IPS-18c (cell line): ENCODE measurements around the gene PARP3.
A peak's percentile ranks its signal among the peaks of the same experiment; 100 is the strongest.

Experiments used
- H3K4me3 ChIP-seq: 2 replicates; pipeline ENCODE4 v1.7.0; 2013; ENCODE audit warnings: low read depth, mild to moderate bottlenecking, low read length, moderate library complexity; ENCODE audit not compliant: insufficient read depth
- H3K9me3 ChIP-seq: one replicate; pipeline ENCODE4 v1.6.1; 2013; ENCODE audit warnings: mild to moderate bottlenecking, low read length, moderate library complexity; ENCODE audit not compliant: control insufficient read depth, insufficient read depth

PARP3 gene

DNA sequence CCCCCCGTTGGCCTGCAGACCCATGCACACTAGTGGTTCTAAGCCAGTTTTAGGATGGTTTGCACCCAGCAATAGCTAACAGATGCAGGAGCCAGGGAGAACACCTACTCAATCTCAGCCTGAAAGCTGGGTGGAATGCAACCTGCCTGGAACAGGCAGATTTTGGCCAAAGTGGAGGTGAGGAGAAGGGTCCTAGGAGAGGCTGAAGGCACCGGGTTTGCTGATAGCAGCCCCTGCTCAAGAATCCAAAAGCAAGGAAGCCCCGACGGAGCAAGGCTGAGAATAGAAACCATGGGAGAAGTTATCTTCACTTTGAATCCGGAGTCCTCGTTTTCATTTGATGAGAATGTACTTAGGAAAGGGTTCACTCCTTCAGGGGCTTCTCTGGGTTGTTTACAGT lies 10.4 kb upstream of the PARP3 start:
- H3K9me3 ChIP-seq = no peaks in the 10 kb centered on the region
- H3K4me3 ChIP-seq = no peak overlapping the region

DNA sequence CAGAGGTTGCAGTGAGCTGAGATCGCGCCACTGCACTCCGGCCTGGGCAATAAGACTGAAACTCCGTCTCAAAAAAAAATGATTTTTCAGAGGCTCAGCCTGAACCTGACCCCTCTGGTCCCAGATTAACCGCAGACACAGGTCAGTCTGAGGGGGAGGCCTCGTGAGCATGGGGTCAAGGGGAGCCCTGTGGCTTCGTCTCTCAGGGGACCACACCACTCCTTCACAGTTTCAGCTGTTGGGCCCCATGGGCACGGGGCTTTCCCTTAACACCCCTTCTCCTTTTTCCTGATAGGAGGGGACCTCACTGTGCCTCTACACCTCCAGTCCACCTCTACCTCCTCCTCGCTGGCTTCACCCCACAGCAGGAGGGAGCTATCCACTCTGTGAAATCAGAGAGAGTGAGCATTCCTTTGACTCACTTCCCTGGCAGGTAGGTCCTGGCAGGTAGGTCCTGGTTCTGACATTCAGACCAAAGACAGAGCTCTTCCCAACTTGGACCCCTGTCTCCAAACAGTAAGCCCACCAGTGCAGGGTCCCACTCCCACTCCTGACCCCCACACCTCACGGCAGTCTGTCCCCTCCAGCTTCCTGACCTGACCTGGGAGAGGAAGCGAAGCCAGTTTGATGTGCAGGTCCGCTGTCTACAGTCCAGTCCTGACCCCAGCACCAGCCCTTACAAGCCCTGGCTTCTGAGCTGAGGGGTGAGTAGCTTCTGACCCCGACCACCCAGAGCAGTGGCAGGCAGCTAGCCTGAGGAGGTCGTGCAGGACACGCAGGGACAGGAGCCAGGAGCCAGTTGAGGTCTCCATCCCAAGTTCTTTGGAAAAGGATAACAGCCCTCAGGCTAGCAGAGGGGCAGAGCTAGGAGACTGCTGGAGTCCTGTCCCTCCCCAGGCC lies 9.4 kb upstream of the PARP3 start:
- Histone ChIP-seq H3K4me3 (no peak overlapping the region), H3K9me3 (no peaks in the 10 kb centered on the region)

DNA sequence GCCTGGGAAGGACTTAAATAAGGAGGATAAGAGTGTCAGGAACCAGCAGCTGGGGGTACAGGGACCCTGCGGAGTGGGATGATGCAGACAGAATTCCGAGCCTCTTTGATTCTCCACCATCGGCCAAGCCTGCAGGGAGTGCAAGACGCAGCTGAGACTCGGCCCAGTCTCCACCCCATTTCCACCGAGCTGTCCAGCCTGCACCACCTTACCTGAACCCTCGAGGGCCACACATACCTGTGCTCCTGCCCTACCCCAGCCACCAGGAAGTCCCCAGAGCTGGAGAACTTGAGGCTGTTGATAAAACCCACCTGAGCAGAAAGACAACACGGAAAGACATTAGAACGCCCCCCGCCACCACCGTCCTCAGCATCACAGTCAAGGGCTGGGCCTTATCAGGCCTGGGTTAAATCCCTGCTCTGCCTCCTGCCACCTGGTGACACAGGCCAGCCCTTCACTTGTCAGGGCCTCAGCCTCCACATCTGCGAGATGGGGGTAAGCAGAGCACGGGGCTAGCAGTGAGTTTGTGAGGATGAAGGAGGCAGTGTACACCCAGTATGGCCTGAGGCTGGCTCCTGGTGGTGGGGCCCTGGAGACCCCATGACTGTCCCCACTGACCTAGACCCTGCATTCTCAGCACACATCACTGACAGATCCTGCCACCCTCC lies 8.6 kb upstream of the PARP3 start:
- H3K9me3 ChIP-seq = no peaks in the 10 kb centered on the region
- H3K4me3 ChIP-seq = no peak overlapping the region

DNA sequence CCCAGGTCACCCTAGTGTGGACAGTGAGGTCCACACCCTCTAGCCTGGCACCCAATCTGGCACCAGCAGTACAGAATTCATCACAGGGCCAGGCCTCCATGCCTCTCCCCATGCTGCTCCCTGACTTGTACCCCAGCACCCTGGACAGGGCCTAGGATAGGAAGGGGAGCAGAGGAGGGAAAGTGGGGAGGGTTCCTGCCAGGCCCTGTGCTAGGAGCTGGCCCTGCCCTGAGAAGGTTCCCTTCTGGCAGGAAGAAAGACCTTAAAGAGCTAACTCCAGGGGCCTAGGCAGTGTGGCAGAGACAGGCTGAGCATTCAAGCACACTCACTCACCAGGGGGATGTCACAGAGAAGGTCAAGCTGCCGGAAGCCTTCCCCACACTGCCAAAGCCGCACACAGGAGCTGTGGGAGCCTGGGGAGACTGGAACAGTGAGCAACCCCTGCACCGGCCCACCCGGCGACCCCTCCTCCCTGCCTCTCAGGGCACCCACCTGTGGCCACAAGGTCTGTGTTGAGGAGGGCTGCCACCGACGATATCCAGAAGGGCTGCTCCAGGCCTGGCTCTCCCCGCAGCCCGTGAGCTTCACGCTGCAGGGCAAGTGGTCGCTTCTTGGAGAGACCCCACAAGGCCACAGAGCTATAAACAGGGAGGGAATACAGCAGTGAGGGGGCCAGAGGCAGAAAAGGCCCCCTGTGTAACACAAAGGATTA lies 7.9 kb upstream of the PARP3 start:
- no peaks in the 10 kb centered on the region for H3K9me3 ChIP-seq

DNA sequence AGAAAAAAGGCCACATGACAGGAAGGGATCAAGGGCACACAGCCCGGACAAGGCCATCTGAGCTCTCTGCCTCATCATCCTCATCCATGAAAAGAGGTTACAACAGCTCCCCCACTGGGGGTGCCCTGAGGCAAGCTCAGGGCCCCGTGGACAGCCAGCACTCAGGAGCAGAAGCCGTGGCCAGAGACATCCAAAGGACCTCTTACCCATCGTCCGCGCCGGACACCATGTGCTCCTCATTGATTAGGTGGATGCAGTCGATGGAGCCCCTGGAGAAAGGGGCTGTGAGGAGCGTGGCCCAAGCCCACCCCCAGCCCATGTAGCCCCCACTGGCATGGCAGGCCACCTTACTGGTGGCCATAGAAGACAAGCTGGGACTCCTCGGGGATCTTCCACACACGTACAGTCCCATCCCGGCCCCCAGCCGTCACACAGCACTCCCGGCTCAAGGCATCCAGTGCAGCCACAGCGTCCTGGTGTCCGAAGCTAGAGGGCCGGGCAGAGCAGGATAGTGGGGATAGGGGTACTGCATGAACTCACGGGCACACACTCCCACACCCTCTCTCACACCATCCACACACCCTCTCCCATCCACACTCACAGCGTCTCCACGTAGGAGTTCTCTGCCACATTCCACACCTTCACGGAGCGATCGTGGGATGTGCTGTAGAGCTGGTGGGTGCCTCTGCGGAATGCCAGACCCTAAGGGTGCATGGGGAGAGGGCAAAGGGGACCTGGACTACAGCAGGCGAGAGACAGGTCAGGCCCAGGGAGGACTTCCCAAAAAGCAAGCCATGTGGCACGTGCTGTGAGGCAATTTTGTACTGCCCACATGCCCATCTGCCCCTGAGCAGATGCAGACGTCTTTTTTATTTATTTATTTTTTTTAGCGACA lies 6.9 kb upstream of the PARP3 start:
- no peaks in the 10 kb centered on the region for H3K9me3 ChIP-seq
- H3K4me3 ChIP-seq = no peak overlapping the region

More for the DNA sequence above, 7.9 kb upstream of the PARP3 start:
- H3K4me3 ChIP-seq = no peak overlapping the region

DNA sequence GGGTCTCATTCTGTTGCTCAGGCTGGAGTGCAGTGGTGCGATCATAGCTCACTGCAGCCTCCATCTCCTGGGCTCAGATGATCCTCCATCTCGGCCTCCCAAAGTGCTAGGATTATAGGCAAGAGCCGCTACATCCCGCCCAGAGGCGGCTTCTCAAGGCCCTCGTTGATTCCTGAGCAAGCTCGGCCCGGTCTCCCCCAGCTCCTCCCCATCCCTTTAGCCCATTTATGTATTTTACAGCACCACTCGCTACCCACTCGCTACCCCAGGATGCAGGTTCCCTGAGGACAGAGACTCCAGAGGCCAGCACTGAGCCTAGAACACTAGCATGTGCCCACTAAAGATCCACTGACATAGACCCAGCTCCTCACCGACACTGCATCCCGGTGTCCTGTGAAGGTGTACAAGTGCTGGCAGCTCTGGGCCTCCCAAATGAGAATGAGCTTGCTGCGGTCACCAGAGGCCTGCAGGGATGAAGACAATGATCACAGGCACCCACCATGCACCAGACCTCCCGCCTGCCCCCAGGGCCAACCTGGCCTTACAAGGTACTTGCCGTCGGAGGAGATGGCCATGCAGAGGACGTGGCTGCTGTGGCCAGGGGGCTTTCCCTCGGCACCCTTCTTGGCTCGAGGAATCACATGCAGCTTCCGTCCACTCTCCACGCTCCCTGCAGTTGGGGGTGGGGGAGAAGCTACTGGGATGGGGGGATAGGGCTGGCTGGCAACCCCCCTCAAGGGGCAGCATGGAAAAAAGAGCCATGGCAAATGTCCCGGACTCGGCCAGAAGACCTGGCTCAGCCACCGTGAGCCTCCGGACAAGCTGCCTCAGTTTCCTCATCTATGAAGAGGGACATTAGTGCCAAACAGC lies 6.0 kb upstream of the PARP3 start:
- Histone ChIP-seq H3K4me3 (no peak overlapping the region), H3K9me3 (no peaks in the 10 kb centered on the region)

DNA sequence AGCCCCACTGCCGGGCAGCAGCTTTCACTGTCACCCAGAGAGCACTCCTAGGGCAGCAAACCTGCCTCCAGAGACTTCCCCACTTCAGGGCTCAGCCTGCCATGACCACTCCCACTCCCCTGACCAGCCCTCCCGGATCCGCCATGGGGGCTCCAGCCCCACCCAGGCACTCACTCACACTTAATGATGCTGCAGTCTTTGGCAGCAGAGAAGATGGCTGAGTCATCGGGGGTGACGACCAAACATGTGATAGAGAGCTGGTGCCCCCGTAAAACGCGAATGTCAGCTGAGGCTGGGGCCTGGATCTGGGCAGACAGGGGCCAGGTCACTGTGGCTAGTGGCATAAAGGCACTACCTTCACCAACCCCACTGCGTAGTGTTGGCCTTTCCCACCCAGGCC lies 5.1 kb upstream of the PARP3 start:
- no peak overlapping the region for H3K4me3 ChIP-seq
- no peaks in the 10 kb centered on the region for H3K9me3 ChIP-seq

DNA sequence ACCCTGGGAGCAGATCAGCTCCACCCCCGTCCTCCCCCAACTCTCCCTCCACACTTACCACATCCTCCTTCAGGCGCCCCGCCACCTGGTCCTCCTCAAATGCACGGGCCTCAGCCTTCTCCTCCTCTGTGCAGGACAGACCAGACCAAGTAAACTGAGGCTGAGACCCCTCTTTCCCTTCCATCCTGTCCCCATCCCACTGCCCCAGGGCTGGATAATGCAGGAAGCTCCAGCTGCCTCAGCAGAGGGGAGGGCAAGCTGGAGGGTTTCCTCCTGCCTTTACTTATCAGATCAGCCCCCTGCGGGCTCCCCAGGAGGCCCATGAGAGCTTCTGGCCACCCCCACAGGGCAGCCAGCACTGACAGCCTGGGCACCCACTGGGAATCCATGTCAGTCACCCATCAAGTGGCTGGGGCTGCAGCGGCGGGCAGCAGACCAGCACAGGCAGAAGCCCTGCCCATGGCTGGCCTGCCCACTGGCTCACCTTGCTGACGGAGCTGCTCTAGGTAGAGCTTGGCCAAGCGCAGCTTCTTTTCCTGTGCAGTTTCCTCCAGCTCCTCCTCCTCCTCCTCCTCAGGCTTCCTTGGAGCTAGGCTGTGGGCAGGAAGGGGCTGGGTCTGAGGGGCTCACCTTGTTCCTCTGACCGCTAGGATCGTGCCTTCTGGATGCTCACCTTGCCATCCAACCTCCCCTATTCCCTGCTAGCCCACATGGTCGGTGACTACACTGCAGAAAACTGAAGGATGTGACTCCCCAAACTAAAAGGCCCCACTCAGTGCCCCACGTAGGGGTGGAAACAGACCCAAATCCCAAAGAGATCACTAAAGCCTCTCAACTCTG lies 4.3 kb upstream of the PARP3 start:
- no peak overlapping the region for H3K4me3 ChIP-seq
- no peaks in the 10 kb centered on the region for H3K9me3 ChIP-seq

DNA sequence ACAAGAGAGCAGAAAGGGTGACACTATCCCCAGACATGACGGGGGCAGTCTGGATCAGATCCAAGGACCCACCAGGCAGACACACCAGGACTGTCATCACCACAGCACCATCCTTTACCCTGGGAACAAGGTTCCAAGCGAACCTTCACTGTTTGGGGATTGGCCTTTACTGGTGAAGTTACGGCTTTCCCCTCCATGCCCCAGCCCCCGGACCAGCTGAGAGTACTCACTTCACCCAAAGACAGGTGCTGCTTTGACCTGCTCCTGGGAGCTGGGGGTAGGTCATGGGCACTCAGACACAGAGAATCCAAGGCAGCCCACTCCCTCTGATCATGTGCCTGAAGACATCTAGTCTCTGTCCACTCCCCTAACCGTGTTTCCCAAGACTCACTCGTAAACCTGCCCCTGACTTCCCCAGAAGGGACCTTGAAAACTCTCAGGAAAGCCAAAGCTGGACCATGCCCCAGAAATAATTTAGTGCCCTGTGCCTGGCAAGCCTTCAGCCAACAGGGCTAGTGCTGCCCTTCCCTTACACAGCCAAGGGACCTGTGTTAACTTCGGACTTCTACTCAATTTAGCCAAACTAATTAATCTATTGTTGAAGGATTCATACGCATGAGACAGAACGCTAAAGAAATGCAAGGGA lies 3.3 kb upstream of the PARP3 start:
- Histone ChIP-seq H3K9me3 (no peaks in the 10 kb centered on the region), H3K4me3 (no peak overlapping the region)

DNA sequence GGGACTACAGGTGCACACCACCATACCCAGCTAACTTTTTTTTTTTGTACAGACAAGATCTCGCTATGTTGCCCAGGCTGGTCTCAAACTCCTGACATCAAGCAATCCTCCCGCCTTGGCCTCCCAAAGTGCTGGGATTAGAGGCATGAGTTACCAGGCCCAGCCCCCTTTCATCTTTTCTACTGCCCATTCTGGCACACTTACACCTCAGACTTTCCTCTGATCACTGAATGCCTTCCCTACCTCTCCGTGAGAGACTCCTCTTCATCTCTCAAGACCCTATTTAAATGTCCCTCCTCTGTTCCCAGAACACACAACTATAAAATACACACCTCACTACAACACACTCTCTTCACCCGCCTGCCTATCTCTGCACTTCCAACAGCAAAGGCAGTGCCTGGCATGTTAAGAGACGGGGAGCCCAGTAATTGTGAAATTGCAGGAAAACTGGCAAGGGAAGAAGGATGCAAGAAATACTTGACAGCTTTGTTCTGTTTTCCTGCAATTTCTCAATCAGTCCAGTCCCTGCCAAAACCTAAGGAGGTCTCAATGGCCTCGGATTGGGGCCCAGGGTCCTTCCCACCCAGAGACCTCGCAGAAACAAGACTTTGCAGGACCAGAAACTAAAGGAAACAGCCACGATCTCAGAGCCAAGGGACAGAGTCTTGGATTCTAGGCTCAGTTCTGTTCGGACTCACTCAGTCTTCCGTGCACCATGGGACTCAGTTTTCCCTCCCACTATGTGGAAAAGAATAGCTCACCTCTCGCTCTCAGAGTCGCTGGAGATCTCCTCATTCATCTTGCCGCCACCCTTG lies 1.3 kb upstream of the PARP3 start:
- H3K9me3 ChIP-seq = no peaks in the 10 kb centered on the region
- peak overlapping the region; percentile 87 for H3K4me3 ChIP-seq

DNA sequence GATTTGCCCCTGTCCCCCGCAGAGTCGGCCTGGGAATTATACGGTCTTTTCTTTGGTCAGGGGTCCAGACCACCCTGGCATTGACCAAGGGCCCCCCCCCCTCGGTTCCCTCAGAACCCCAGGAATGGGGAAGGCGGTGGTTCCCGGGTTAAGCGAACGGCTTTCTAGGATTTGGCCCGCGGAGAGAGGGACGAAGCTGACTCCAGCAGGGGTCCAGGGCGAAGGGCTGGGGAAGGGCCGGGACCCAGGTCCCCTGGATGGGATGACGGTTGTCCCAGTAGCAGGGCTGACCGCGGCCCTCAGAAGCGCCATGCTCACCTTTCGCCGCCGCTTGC lies 733 bp upstream of the PARP3 start:
- H3K9me3 ChIP-seq = no peaks in the 10 kb centered on the region
- peak overlapping the region; percentile 87 for H3K4me3 ChIP-seq

DNA sequence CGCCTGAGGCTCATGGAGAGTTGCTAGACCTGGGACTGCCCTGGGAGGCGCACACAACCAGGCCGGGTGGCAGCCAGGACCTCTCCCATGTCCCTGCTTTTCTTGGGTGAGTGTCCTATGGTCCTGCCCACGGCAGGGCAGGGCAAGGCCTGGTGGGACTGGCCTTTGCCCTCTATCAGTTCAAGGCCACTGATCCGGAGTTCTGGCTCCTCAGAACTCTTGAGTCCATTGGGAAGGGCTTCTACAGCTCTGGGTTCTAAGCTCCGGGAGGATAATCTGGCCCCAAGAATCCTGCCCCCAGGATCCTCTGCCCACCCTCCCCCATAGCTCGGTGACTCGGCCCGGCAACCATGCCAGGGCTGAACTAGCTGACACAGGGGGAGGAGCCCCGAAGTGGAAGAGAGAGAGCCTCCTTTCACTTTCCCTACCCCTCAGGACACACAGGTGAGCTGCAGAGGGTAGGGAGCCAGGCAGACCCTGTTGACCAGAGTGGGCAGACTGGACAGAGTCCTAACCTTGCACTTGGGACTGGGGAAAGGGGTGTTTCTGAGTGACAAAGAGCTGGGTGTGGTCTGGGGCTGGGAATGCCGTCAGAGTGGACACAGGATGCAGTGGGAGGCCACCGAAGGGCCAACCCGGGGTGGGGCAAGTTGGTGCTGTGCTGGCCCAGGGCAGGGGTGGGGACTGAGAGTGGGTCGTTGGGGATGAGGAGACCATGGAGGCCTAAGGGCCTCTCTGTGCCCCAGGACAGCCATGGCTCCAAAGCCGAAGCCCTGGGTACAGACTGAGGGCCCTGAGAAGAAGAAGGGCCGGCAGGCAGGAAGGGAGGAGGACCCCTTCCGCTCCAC lies 664 bp downstream of the PARP3 start:
- Histone ChIP-seq H3K9me3 (no peaks in the 10 kb centered on the region), H3K4me3 (peak overlapping the region; percentile 36)

DNA sequence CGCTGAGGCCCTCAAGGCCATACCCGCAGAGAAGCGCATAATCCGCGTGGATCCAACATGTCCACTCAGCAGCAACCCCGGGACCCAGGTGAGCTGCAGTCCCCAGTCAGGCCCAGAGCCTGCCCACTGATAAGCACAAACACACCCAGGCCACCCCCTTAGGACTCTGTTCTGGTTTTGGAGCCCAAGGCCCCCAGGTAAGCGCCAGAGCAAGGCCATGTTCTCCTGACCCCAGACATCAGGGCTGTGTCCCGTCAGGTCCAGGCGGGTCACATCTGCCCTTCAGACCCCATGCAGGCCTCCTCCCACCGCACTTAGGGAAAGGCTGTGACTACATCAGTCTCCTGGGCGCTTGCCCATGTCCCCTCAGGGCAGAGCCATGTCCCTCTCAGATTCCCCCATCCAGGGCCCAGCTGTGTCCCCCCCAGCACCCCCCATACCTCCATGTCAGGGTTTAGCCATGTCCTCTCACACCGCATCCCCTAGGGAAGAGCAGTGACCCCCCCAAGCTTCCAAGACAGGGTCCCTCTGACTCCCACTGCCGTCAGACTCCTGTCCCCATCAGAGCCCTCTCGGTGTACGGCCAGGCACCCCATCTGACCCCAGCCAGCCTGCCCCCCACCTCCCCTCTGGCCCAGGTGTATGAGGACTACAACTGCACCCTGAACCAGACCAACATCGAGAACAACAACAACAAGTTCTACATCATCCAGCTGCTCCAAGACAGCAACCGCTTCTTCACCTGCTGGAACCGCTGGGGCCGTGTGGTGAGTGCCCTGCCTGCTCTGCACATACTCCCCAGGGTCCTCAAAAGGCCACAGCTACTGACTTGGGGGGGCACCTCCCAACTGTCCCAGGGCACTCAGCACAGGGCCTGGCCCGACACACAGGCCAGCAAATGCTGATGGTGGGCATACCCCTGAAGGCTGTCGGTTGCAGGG lies 1.6 kb downstream of the PARP3 start:
- no peak overlapping the region for H3K4me3 ChIP-seq
- no peaks in the 10 kb centered on the region for H3K9me3 ChIP-seq
